Thyroid gland (tissue), 4 donors: ENCODE data around the gene PHACTR3.

ENCODE experiments used
- CTCF ChIP-seq, 6 experiments: fragments of 200-600 bp in 3 of 6; fragments of 450-650 bp in 3 of 6; sonication (generic) in 3 of 6; IDR thresholded peaks; one replicate each; pipeline ENCODE4 v1.5.1; 2016 to 2019; ENCODE audit warnings: antibody characterized with exemption in 6 of 6, mild to moderate bottlenecking in 2 of 6, inconsistent platforms in 1 of 6, moderate library complexity in 1 of 6
- POLR2A ChIP-seq, 2 donors: fragments of 450-650 bp; IDR thresholded peaks; one replicate each; pipeline ENCODE4 v1.6.1; 2017; ENCODE audit warnings: antibody characterized with exemption in 2 of 2, mild to moderate bottlenecking in 2 of 2, moderate library complexity in 1 of 2

GRCh38 chr20:59640267-59640666 is 35.9 kb downstream of the PHACTR3 start:
- TF ChIP-seq CTCF (IDR thresholded peaks at IDR 0.05) (no peak), POLR2A (IDR thresholded peaks at IDR 0.05) (no peak)
